GM21367 (cell line): Measurements from ENCODE around the gene MMP17.
"Not testable (repeated sequence)": the region's sequence is repeated elsewhere in the genome, so short reads cannot be mapped to it uniquely, and the experiment has no call there.

ENCODE experiments used
- ATAC-seq: cut with Tn5 transposase; IDR thresholded peaks from one replicate; pipeline ENCODE4 v1.9.1; 2021; ENCODE audit not compliant: unreplicated experiment

The MMP17 gene

GRCh38 chr12:131799828-131800593, 28.2 kb upstream of the MMP17 start:
- ATAC-seq = no peak

GRCh38 chr12:131800594-131801135, 27.5 kb upstream of the MMP17 start:
- no peak for ATAC-seq

- ATAC-seq = no peak
Measured at GRCh38 chr12:131801254-131801866, 26.8 kb upstream of the MMP17 start.

- ATAC-seq = no peak
Measured at GRCh38 chr12:131803961-131804521, 24.2 kb upstream of the MMP17 start.

GRCh38 chr12:131805421-131805820, 22.8 kb upstream of the MMP17 start:
- ATAC-seq = no peak

- ATAC-seq = no peak
Measured at GRCh38 chr12:131806674-131807073, 21.5 kb upstream of the MMP17 start.

GRCh38 chr12:131808744-131809371, 19.3 kb upstream of the MMP17 start:
- no peak for ATAC-seq

- not testable (repeated sequence) for ATAC-seq
Measured at GRCh38 chr12:131809476-131810254, 18.5 kb upstream of the MMP17 start.

- ATAC-seq = no peak
Measured at GRCh38 chr12:131810726-131811125, 17.5 kb upstream of the MMP17 start.

GRCh38 chr12:131815131-131815530, 13.1 kb upstream of the MMP17 start:
- no peak for ATAC-seq

- no peak for ATAC-seq
Measured at GRCh38 chr12:131816495-131816894, 11.7 kb upstream of the MMP17 start.

GRCh38 chr12:131817241-131817640, 11.0 kb upstream of the MMP17 start:
- no peak for ATAC-seq

- no peak for ATAC-seq
Measured at GRCh38 chr12:131818821-131819585, 9.2 kb upstream of the MMP17 start.

GRCh38 chr12:131824450-131824849, 3.7 kb upstream of the MMP17 start:
- no peak for ATAC-seq

GRCh38 chr12:131825146-131825892, 2.9 kb upstream of the MMP17 start:
- no peak for ATAC-seq

GRCh38 chr12:131826097-131826928, 1.9 kb upstream of the MMP17 start:
- ATAC-seq = no peak

GRCh38 chr12:131828671-131829355, 620 bp downstream of the MMP17 start:
- ATAC-seq = no peak

GRCh38 chr12:131829356-131829747, 1.2 kb downstream of the MMP17 start:
- ATAC-seq = no peak
